M059J (cell line): ENCODE measurements around the gene TTLL5. TPM values are rescaled to one million over a fixed set of nuclear protein-coding genes. Genes with fewer than 3 reads are reported as not detected.
A peak's percentile ranks its signal among the peaks of the same experiment; 100 is the strongest.

Source experiments
- DNase-seq: peaks from one replicate; pipeline ENCODE4 v3.0.0-alpha.2; 2012; ENCODE audit warnings: low read depth
- total RNA-seq: library from RNA; depleted of rRNA; stranded (reverse); fragments of >200 nt; shearing (Covaris generic); gene quantifications from 2 replicates; pipeline ENCODE4 v1.2.3, GENCODE V29; 2014

The TTLL5 gene
- total RNA-seq, 1 experiment from 2014 or later: 31.0 TPM

GRCh38 chr14:75861161-75861621 is 200.1 kb downstream of the TTLL5 start:
- DNase-seq: peak; percentile 70

DNA sequence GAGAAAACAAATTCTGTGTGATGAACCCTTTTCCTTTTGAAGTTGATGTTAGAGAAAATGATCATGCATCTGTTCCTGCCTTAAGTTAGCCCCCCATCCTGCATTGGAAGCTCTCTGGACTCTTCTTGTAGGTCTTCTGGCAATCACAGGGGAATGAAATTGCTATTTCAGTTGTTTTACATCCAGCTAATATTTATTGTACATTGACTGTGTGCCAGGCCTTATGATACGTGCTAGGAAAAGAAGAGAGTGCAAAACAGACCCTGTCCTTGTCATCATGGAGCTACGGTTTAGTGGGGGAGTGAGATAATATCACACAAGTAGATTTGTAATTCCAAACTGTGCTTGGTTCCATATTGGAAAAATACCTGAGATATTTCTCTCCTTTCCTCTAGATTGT is 202.2 kb downstream of the TTLL5 start:
- DNase-seq: no peak

GRCh38 chr14:75864352-75864751 is 203.3 kb downstream of the TTLL5 start:
- peak; percentile 13 for DNase-seq

DNA sequence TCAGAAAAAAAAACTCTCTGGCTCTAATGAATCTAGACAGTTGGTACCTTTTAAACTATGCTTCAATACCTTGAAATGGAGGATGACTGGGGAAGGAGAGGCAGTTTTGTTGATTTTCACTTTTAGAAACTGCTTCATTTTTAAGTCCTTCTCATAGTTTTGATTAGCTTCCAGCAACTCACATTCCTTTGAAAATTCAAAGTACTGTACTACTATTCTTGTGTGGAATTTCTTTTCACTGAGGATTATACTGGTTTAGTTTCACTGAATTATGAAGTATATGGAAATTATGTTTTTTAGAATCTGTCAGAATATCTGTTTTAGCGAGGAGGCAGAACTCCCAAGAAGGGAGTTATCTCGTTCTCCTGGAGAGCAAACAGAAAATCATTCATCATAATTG is 204.5 kb downstream of the TTLL5 start:
- DNase-seq: no peak

DNA sequence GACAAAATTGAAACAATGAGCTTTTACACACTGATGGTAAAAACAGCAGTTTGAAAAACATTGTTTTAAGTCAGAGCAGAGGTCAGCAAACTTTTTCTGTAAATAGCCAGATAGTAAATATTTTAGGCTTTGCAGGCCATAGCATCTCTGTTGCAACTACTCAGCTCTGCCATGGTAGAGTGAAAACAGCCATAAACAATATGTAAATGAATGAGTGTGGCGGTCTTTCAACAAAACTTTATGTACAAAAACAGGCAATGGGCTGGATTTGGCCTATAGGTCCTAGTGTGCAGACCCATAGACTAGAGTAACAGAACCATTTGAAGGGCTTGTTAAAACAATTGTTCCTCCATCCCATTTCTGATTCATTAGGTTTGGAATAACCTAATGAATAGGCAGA is 205.9 kb downstream of the TTLL5 start:
- no peak for DNase-seq

DNA sequence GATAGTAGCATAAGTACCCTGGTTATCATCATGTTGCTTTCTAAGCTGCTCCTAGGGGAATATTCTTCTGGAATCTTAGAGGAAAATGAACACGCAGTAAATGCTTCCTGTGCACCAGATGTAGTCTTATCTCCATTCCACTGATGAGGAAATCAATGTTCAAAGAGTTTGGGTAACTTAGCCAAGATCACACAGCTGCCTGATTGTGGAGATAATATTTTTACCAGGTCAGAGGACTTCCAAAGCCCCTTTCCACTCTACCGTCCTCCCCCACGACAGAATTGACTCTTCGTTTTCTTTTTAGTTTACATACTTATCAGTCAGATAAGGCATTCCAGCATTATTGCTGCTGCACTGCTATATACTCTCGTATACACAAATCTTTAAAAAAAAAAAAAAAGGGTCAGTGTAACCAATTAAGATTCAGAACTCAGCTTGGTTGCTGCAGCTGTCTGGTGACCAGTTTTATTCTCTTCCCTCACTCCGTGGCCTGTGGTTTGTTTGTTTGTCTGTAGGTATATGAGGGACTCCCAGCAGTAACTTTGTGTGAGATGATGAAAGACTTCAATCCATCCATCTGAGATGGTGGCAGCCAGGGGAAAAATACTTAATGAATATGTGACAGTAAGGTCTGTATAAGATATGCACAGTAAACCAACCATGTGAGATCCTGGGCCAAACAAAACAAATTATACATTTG is 210.3 kb downstream of the TTLL5 start:
- DNase-seq: peak; percentile 25

- peak; percentile 42 for DNase-seq
Observed at GRCh38 chr14:75875958-75876357, 214.9 kb downstream of the TTLL5 start.

DNA sequence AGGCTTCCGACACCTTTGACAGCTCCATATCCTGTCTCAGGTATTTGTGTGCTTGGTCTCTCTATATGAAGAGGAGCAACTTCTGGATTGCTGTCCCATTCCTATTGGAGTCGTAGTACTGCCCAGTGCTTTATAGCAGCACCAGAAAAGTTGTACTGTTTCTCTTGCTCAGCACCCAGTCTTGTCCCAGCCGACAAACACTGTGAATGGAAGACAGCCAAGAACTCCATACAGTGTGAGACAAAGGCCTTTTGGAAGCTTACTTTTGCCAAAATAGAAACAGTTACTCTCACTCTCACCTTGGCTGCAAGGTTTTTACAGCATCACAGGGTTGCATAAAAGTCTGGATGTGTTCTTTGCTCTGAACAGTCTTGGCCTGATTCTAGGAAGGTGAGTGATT is 215.5 kb downstream of the TTLL5 start:
- DNase-seq: no peak

GRCh38 chr14:75877292-75877691 is 216.2 kb downstream of the TTLL5 start:
- DNase-seq: peak; percentile 80

GRCh38 chr14:75877884-75878283 is 216.8 kb downstream of the TTLL5 start:
- no peak for DNase-seq

DNA sequence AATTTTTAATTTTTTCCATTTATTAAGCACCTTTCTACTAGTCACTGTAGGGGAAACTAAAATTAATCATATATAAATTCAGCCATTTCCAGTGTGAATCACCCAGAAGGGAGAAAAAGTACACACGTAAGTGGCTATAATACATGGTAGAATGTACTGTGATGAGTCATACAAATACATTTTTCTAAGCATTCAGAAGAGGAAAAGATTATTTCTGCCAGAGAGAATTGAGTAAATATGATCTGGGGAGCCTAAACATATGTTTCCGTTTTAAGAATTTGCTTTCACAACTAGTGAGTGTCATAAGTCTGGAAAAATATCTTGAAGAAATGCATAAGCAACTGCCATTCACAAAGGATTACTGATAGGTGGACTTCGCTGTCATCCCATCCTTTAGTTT is 218.0 kb downstream of the TTLL5 start:
- DNase-seq: no peak

DNA sequence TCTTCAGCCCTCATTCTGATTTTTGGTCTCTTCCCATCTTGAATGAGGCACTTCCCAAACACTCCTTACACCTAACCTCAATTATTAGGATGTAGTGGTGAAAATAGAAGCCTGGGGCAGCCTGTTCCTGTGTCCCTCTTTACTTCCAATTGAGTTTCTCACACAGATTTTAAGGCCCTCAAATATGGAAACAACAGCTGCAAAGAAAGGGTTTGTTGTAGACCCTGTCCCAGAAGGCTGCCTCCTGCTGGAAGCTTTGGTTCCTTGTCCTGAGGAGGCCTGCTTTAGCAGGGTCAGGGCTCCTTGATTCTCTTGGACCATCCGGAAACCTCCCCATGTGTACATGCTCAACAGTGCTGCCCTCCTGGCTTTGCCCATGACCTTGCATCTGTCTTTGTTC is 219.5 kb downstream of the TTLL5 start:
- DNase-seq: no peak

GRCh38 chr14:75881994-75882393 is 220.9 kb downstream of the TTLL5 start:
- DNase-seq: peak; percentile 15

DNA sequence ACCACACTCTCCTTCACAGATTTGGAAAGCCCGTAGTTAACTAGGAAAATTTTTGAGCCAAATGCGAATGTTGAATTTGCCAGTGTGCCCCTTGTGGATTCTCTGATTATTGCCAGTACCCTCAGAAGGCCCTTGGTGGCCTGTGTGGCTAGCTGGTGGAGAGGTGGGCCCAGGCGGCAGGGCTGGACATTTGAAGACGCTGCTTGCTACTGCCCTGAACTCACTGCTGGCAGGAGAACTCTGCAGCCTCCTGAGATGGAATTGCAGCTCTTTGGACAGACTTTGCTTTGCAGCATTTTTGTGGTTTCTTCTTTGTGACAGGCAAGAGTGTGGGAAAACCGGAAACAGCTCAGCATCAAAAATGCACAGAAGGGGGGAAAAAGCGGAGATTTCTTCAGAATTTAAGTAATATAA is 223.2 kb downstream of the TTLL5 start:
- DNase-seq: peak; percentile 91

GRCh38 chr14:75885829-75886228 is 224.8 kb downstream of the TTLL5 start:
- peak; percentile 88 for DNase-seq

DNA sequence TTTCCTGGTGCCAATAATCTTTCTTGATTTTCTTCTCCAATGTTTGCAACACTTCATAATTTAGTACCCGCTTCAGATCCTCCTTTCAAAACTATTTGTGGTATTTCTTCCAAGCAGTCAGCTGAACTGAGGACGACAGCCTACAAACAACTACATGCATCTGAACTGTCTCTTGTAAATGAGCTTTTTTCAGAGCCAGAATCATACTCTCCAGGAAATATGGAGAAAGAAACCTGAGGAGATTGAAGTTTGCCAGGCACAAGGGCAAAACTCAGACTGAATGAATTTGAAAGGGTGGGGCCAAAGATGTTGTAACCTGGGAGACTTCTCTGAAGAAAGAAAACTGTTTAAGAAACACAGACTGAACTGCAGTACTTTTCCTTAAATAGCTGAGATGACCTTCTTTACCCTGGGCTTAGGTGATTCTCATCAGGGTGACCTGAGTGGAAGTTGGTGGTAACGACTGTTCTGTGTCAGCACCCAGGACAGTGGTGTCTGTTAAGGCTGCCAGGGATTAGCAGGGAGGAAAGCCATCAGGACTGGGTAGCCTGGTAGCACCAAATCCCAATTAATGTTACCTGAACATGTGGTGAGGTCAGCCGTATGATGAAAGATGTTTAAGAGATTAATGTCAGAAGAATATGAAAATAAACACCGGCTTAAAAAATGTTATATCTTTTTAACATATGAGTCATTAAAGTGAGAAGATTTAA is 225.7 kb downstream of the TTLL5 start:
- DNase-seq: peak; percentile 34

GRCh38 chr14:75888945-75889344 is 227.9 kb downstream of the TTLL5 start:
- no peak for DNase-seq

DNA sequence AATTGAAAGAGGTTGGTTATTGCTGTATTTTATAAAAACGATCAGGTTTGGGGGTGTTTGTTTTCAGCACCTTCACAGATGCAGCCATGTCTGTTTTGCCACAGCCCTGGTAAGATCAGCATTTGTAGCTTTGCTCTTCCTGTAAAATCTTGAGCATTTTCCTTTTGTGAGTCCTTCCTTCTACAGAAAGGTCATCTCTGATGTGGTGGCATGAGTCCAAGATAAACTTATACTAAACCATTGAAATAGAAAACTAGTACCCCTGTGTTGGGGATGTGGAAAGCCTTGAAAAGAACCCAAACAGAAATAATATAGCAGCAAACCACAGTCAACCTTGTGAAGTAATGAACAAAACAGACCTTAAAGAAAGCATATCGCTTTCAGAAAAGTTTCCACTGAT is 235.3 kb downstream of the TTLL5 start:
- peak; percentile 14 for DNase-seq

DNA sequence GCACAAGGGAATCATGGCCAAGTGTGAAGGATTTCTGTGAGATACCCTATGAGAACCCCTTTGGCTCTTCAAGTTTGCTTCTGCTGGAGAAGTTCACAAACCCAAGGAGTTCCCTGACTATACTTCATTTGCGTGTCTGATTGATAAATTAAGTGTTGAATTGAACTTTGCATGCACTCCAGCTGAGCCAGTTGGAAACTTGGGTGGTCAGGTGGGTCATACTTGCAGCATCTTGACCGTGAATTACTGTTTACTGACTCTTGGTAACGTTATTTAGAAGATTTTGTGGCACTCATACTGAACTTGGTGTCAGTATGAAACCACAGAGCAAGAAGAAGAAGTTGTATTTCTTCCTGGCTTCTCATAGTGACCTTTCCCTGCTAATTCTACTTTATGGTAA is 243.3 kb downstream of the TTLL5 start:
- DNase-seq: no peak

- peak; percentile 30 for DNase-seq
Observed at GRCh38 chr14:75905147-75905904, 244.3 kb downstream of the TTLL5 start.

- no peak for DNase-seq
Observed at GRCh38 chr14:75906228-75906627, 245.2 kb downstream of the TTLL5 start.

DNA sequence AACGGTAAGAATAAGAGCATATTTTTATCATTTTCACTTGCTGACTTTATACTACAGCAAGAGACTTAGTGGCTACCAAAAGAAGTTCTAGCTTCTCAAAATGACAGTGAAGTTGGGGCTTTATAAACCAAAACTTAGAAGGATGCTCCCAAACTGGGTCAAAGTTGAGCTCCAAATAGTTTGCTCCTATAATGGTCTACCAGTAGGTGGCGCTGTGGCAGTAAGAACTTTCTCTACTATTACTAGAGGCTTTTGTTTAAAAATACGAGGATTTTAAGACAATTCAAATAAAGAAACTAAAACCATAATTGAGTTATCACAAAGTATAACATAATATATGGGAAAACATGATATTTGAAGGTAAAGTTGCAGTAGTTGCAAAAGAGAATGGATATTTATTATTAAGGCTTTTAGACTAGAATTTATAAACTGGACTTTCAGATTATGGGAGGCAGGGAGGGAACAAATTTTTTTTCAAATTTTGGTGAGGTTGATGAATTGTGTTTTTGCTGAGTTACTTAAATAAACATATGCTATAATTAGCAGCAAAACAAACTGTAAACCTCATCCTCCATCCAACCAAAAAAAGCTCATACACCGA is 245.7 kb downstream of the TTLL5 start:
- peak; percentile 50 for DNase-seq
